ENCODE data around the gene TTC12.

The TTC12 gene

DNA sequence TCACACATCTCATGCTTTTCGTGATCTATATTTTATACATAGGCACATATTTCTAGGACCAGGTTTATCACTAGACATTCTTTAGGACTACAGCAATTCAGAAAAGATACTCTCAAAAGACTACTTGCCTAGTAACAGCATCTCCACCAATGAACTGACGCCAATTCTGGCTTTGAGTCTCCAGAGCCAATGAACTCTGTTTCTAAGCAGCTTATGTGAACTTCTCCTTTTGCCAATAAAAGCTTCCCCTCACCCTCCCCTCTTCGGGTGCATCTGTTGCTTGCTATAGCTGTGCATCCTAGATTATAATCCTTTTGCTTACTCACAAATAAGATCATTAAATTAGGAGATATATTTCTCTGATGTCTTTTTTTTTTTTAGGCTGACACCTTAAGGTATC is 61.8 kb downstream of the TTC12 start:
- DNase-seq: peak; percentile 24 to 49 (median 45)

DNA sequence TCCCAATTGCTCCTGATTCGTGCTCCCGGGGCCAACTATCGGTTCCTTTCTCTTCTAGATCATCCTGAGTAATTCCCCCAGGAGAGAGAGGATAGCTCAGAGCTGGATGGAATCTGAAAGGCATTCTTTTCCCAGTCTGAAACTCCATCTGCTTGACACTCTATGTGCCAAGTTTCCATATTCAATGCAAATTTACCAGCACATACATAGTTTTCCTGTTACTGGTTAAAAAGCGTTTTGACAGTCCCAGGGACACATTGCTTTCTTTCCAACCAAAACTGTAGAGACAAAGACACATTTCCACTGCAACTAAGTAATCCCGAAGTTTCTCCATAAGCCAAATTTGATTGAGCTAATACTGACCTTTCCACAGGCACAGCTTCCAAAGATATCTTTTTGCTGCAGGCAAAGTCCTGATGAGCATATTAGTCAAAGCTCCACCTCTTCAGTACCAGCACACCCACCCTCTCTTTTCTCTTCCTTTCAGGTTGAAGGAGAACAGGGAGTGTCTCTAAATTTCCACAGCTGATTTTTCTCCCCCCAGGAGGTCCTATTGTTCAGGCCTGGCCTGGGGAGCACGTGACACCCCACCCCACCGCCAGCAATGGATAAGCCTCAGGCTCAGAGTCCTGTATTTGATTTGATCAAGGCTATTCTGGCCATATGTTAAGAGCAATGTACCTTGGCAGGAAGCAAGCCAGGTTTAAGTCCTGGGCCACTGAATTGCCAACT is 63.5 kb downstream of the TTC12 start:
- DNase-seq: no peak

DNA sequence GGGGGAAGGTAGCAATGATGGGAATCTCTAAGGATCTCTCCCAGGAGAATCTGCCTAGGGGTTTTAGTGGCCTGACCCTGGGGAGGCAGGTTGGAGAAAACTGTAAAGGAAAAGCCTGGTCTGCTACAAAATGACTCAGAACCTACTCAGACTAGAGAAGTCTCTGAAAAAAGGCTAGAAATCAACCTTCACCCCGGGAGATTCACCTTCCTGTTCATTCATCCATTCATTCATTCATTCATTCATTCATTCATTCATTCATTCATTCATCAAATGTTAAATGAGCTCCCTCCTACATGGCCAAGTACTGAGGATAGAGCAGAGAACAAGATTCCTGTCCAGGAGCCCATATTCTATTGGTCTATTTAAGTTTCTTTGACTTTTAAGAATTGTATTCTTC is 64.3 kb downstream of the TTC12 start:
- DNase-seq: no peak

DNA sequence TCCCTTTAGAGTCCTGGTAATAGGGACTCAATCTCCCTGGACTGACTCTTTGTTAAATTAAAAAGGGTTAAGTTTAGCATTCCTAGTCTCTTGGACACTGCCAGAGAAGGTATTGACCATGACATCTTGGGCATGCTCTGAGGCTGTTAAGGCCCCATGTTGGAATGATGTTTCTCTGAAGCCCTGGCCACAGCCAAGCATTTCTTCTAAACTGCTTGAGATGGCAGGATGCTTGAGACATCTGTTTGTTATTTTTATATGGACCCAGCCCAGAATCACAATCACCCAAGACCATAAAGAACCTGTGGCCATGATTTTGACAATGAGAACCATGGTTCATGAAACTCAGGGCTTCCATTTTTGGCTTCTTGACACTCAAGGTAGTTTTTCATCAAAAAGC is 67.7 kb downstream of the TTC12 start:
- DNase-seq: no peak

DNA sequence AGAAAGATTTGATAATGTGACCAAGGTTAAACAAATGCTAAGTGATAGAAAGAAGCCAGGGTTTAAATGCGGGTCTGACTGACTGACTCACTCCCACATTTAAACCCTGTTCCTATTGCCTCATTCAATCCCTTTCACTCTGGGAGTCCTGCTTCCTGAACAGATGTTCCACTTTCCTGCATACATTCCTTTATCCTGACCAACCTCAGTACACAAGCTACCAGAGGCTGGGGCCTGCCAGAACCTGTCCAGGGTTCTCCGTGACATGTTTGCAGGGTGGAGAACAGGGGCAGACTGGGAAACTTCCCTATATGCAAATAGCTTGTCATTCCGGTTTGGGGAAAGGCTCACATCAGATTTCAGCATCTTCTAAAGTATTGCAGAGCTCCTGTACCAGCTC is 70.2 kb downstream of the TTC12 start:
- no peak for DNase-seq

DNA sequence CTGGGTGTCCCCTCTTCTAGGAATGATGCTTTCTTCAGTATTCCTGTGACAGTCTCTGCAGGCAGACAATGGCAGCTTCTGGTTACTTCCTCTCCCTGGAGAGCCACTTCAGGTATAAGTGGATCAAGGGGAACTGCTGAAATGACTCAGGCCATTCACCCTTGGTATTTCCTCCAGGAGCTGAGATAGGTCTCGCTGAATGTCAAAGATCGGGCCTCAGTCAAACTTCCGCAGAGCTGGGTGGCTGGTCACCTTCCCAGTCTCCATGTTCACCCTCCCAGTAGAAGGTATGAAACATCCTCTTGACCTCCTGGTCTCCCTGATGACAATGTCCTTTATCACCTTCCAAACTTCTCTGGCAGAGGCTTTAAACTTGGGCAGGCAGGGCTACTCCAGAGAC is 71.4 kb downstream of the TTC12 start:
- no peak for DNase-seq

DNA sequence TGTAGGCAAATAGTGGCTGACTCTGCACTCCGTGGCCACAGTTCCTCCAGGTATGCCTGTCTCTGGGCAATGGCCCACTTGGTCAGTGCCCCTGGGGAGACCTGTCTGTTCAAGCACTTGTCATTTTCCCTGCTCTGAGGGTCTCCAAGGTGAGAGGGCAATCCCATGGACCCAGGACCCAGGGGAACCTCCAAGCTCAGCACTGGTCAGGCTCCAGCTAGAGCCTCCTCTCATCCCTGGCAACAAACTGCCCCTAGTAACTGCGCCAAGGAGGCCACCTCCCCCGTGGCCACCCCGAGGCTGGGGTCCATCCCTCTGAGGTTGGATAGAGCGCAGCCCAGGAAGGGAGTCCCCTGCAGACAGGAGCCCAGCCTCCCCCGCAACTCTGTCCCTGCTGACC is 72.5 kb downstream of the TTC12 start:
- no peak for DNase-seq

DNA sequence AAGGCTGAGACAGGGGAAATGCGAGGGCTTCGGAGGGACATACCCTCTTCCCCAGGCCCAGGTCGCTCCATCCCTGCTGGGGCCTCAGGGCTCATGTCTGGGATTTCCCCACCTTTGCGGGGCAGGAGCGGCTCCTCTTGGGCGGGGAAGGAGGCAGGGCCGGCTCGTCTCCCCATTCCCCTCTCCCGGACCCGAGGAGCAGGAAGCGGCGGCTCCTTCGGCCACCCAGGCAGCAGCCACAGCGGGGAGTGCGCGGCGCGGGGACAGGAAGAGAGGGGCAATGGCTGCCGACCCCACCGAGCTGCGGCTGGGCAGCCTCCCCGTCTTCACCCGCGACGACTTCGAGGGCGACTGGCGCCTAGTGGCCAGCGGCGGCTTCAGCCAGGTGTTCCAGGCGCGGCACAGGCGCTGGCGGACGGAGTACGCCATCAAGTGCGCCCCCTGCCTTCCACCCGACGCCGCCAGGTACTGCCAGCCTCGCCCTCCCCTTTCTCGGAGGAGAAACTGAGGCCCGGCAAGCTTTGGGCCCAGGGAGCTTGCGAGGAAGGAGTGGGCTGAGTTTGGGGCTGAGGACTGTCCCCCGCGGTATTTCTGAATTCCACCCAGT is 73.3 kb downstream of the TTC12 start, which contains the start of gene ANKK1:
Gene ANKK1 (plus strand): TSS at position 175 of the 607 bp plus-strand sequence. CDS start 106 bp downstream, at position 281.
- DNase-seq: no peak

DNA sequence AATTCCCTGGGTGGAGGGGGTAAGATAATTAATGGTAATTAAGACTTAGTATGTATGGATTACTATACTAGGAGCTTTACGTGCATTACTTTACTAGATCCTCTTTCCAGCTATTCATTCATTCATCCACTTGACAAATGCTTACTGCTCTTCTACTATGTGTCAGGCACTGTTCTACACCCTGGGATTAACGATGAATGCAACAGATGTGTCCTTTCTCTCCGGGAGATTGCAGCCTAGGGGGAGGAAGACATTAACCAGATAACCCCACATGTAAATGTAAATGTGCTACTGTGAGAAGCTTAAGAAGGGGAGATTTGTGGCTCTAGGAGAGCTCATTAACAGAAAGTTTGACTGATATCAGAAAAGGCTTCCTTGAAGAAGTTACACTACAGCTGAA is 74.9 kb downstream of the TTC12 start:
- no peak for DNase-seq

DNA sequence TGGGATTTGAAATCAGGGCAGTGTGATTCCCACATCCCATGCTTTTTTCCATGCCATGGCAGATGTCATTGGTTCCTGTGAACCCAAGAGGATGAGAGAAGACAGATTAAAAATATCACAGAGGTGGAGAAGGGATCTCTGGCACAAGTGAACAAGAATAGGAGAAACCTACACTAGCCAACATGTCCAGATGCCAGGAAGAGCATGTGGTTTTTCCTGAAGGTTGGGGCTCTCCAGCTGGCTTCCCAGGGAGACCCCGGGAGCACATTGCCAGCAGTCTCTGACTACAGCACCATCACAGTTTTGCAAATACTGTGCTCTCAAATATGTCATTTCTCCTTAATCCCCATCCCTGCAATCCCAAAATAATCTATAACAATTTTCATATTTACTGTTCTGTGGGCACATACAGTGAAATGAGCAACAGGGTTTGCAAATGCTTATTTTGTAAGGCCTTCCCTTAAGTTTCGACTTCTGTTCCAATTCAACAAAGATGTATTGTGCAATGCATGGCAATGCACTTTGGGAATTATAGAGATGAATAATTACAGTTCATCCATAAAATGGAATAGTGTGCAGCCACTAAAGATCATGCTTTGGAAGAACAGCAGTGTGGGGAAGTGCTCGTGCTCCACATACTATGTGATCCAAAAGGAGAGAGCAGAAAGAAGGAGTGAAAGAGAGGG is 78.0 kb downstream of the TTC12 start:
- no peak for DNase-seq

DNA sequence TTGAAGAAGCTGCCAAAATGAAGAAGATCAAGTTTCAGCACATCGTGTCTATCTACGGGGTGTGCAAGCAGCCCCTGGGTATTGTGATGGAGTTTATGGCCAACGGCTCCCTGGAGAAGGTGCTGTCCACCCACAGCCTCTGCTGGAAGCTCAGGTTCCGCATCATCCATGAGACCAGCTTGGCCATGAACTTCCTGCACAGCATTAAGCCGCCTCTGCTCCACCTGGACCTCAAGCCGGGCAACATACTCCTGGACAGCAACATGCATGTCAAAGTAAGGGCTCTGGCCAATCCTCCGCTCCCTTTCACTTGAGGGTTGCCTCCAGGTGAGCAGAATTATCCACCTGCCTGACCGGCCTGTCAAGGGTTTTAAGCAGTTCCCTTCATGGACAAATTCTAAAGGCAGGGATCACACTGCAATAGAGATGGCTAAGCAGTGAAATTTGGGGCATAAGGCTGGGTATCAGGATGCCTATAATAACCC is 79.2 kb downstream of the TTC12 start:
- DNase-seq: no peak

DNA sequence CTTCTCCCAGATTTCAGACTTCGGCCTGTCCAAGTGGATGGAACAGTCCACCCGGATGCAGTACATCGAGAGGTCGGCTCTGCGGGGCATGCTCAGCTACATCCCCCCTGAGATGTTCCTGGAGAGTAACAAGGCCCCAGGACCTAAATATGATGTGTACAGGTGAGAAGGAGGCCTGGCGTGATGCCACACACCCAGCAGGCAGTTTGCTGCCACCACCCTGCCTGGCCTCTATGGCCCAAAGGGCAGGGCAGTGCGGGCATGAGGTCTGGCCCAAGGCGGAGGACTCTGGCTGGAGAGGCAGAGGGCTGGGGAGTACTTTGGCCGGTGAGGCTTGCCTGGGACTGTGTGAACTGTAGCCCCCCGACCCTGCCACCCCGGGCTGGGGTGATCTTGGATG is 80.5 kb downstream of the TTC12 start:
- no peak for DNase-seq

DNA sequence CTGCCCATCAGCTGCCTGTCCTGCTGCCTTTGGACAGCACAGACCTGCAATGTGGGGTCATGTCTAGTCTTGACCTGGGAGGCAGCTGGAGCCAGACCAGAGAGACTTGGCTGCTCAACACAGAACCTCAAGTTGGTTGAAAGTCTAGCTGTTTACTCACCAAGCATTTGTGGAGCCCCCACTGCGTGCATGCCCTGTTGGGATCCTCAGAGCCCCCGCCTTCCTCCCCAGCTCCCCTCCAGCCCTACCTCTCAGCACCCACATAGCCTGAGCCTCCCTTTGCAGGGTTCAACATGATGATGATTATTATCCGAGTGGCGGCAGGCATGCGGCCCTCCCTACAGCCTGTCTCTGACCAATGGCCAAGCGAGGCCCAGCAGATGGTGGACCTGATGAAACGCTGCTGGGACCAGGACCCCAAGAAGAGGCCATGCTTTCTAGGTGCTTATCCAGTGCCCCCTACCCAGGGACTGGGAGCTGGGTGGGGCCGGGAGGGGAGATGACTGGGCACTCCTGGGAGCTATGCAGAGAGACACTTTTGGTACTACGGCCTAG is 81.5 kb downstream of the TTC12 start:
- DNase-seq: no peak

DNA sequence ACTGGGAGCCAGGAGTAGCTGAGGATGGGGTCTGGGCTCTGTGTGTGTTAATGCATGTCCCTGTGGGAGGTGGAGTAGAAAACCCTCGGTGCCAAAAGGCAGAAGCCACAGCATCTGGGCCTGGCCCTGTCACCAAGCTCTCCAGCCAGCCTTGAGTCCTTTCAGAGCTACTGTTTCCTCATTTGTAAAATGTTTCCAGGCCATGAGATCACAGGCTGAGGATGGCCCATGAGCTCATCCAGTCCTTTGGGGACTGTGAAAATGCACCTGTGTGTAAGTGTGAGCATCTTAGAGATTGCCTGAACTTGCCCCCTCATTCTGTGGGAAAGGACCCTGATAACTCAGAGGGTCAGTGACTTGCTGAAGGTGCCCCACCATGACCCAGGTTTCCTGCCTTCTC is 82.3 kb downstream of the TTC12 start:
- no peak for DNase-seq

DNA sequence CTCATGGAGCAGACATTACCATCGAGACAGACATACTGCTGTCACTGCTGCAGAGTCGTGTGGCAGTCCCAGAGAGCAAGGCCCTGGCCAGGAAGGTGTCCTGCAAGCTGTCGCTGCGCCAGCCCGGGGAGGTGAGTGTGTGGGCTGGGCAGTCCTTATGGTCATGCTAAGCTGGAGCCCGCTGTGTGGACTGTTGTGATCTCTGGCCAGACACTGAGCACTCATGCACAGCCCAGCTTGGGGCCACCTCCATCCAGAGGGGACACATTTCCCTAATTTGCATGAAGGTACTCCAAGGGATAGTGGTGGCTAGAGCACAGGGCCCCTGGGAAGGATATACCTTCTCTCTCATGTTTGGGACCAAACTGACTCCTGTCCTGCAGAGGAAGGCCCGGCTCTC is 82.8 kb downstream of the TTC12 start:
- DNase-seq: no peak

DNA sequence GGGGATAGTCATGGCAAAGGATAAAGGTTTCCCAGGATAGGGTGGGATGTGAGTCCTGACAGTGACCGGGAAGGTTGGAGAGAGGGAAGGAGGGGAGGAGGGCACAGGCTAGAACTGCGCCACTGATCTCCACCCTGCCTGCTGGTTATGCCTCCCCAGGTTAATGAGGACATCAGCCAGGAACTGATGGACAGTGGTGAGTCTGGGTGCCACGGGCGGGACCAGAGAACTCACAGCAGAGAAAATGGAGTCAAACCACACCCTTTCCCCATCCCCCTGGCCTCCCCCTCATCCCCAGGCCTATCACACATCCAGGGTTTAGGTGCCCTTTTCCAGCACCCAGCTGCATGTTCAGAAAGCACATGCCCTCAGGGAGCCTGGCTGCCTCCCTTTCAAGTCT is 83.4 kb downstream of the TTC12 start:
- no peak for DNase-seq

DNA sequence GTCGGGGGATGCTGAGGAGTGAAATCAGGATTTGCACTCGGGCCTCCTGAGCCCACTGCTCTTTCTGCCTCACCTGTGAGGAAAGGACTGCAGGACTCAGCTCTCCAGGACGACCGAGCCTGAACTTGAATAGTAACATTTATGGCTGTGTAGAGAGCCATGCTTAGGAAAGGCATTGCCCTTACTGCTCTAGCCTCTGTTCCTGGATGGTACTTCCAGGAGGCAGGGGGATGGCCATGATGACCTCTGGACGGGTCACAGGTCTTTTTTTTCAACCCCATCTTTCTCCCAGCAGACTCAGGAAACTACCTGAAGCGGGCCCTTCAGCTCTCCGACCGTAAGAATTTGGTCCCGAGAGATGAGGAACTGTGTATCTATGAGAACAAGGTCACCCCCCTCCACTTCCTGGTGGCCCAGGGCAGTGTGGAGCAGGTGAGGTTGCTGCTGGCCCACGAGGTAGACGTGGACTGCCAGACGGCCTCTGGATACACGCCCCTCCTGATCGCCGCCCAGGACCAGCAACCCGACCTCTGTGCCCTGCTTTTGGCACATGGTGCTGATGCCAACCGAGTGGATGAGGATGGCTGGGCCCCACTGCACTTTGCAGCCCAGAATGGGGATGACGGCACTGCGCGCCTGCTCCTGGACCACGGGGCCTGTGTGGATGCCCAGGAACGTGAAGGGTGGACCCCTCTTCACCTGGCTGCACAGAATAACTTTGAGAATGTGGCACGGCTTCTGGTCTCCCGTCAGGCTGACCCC is 84.5 kb downstream of the TTC12 start:
- no peak for DNase-seq

DNA sequence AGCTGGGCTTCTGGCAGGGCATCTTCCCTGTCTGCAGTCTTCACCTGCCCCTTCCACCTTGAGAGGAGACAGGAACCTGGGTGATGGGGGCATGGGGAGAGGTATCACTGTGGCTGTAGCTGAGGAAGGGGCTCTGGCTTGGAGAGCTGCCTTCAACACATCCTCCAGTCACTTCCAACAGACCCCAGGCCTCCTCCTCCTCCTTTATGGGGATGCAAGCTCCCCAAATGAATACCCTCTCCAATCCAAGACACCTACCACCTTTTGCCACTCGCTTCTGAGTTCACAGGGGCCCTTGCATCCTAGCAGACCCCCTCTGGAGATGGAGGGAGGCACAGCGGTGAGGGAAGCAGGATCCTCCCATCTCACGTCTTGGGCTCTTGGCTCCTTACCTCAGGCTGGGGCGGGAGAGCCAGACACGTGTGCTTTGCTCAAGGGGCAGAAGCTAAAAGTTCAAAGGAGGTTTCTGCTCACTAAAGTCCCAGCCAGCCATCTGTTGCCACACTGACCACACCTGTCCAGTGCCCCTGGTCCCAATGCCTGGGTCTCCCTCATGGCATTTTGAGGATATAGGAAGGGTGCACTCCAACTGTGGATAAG is 86.3 kb downstream of the TTC12 start:
- no peak for DNase-seq

DNA sequence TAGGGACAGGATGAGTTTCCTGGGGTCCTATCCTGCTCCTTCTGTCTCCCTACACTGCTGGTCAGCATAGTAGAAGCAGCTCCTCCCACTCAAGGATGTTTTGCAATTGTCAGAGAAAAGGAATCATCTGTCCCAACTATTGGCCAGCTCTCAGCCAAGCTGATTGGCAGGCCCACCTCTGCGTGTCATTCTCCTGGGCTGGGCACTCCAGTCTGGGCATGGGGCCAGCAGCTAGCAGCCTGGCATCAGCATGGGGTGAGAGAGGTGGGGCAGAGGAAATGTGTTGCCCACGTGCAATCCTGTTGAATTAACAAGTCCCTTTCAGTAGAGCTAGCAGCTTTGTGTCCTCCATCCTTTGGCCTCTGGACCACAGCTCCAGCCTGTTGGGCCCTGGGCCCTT is 87.3 kb downstream of the TTC12 start:
- DNase-seq: peak; percentile 25 to 62 (median 42)

DNA sequence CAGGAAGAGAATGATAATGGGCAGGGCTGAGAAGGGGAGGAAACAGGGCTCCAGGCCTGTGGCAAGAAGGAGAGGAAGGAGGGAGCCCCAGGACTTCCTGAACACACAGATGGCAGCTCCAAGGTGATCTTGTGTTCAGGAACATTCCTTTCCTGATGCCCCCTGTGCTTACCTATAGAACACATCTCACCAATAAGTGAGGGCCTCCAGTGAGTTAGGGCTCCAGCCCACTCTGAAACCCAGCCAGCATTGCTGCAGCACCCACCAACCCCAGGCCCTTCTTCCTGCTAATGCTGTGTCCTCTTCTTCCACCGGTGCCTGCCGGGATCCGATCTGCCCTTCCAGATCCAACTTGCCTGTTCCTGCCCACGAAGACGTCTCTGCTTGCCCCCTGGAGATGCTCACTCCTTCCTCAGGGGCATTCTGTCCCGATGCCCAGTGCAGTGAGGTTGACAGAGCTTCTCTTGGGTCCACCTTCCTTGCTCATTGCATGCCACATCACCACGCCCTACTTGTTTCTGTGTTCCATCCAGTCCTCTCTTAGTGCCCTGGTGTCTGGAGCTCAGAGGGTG is 90.6 kb downstream of the TTC12 start:
- no peak for DNase-seq

DNA sequence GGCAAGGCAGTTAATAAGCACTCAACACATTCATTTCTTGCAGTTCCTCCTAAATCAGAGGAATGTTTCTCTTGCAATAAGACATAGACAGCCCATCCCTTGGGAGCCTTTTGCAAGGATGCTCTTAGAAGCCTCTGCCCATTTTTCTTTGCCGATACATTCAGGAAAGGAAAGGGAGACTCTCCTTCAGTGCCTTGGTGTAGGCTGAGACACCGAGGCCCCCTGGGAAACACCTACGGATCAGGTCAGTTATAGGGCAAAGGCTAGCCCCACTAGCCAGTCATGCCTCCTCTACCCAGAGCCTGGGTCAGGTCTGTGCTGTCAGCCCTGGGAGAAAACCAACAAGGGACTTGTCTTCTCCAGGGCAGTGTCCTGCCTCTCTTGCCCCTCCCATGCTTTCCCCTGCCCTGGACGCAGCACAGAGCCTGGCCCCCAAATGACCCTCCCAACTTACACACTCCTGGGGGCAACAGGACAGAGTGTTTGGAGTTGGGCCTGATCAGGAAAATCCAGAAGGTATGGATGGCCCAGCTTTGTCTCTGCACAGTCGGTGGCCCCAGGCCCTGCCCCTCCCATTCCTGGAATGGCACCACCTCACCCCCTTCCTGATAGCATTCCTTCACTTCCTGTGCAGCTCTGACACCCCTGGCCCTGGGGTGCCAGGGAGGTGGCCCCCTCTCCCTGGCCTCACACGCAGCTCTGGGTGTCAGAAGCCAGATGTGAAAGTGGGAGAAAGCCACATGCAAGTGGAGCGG is 91.5 kb downstream of the TTC12 start:
- no peak for DNase-seq
